AG10803 (cell line): ENCODE results near the gene CAAP1.
"Not testable (repeated sequence)": the region's sequence is repeated elsewhere in the genome, so short reads cannot be mapped to it uniquely, and the experiment has no call there.

Experiments
- DNase-seq: peaks from one replicate; pipeline ENCODE4 v3.0.0; 2010; ENCODE audit warnings: low read depth
- H3K4me3 ChIP-seq: 2 replicates; pipeline ENCODE4 v1.5.1; 2011; ENCODE audit warnings: mild to moderate bottlenecking, low read length, control low read depth
- TF ChIP-seq, protein P1 (sequence below): conservative IDR thresholded peaks from 2 replicates; pipeline ENCODE4 v1.5.1; 2011; ENCODE audit warnings: mild to moderate bottlenecking, low read length, control low read depth, inconsistent platforms

The CAAP1 gene

DNA sequence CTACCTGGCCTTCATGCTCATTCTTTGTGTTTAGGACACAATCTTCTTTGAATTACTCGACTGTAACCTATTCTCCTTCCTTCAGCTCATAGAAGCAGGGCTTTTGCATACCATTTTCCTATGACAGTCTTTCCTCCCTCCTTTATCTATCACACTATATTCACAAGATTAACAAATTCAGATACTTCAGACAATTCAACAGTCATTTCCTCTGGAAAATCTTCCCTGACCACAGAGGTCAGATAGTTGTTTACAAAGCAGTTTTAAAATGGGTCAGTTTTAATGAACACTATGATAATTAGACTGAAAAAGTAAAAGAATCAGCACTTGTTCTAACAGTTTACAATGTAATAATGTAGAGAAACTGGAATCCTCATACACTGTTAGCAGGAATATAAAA is 4.3 kb downstream of the CAAP1 start:
- H3K4me3 ChIP-seq = no peak overlapping the region
- TF ChIP-seq, protein P1, sequence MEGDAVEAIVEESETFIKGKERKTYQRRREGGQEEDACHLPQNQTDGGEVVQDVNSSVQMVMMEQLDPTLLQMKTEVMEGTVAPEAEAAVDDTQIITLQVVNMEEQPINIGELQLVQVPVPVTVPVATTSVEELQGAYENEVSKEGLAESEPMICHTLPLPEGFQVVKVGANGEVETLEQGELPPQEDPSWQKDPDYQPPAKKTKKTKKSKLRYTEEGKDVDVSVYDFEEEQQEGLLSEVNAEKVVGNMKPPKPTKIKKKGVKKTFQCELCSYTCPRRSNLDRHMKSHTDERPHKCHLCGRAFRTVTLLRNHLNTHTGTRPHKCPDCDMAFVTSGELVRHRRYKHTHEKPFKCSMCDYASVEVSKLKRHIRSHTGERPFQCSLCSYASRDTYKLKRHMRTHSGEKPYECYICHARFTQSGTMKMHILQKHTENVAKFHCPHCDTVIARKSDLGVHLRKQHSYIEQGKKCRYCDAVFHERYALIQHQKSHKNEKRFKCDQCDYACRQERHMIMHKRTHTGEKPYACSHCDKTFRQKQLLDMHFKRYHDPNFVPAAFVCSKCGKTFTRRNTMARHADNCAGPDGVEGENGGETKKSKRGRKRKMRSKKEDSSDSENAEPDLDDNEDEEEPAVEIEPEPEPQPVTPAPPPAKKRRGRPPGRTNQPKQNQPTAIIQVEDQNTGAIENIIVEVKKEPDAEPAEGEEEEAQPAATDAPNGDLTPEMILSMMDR = no peak
- no peak for DNase-seq

DNA sequence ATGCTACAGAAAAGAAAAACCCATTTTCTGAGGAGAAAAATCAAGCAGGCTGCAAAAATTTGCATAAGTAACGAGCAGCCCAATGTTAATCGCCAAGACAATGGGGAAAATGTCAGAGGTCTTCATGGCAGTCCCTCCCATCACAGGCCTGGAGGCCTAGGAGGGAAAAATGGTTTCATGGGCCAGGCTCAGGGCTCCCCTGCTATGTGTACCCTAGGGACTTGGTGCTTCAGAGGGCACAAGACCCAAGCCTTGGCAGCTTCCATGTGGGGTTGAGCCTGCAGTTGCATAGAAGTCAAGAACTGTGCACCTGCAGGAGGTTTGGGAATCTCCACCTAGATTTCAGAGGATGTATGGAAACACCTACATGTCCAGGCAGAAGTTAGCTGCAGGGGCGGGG is 10.4 kb downstream of the CAAP1 start:
- no peak for DNase-seq
- H3K4me3 ChIP-seq = no peak overlapping the region
- TF ChIP-seq, protein P1 = no peak

DNA sequence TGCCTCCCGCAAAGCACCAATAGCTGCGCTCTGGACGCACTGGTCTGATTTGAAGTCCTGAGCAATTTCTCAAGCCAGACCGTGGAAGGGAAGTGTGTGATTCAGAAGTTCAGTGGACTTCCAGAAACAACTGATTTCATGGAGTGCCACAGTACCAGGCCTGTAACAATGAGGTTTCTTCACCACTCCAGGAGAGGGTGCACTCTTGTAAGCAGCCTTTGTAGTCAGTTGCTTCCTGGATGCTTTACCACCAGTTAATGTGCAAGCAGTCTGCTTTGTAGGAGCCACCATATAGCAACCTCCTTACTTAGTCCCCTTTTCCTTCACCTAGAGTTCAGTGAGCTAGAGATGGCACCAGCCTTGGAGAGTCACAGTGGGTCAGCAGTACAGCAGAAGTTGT is 12.3 kb downstream of the CAAP1 start:
- DNase-seq = no peak
- TF ChIP-seq, protein P1 = no peak
- H3K4me3 ChIP-seq = no peak overlapping the region

DNA sequence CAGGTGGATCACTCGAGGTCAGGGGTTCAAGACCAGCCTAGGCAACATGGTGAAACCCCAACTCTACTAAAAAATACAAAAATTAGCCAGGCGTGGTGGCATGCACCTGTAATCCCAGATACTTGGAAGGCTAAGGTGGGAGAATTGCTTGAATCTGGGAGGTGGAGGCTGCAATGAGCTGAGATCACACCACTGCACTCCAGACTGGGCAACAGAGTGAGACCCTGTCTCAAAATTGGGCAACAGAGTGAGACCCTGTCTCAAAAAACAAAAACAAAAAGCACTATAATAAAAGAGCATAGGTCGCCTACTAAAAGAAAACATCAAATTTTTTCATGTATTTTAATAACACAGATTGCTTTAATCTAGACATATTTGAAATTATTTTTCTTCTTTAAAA is 17.4 kb downstream of the CAAP1 start:
- DNase-seq, H3K4me3 ChIP-seq: not testable (repeated sequence)

DNA sequence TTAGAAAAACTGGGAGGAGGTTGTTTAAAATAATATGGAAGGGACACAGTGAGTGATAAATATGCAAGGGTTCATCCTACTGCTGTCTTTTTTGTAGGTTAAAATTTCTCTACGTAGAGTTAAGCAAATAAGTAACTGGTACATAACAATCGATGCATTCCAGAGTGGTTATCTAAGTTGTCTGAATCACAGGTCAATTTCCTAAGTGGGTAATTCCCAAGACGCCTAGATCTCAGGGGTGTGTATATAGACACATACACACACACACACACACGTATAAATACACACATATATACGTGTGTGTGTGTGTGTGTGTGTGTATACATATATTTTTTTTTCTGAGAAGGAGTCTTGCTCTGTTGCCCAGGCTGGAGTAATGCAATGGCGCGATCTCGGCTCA is 22.3 kb downstream of the CAAP1 start:
- DNase-seq = no peak

DNA sequence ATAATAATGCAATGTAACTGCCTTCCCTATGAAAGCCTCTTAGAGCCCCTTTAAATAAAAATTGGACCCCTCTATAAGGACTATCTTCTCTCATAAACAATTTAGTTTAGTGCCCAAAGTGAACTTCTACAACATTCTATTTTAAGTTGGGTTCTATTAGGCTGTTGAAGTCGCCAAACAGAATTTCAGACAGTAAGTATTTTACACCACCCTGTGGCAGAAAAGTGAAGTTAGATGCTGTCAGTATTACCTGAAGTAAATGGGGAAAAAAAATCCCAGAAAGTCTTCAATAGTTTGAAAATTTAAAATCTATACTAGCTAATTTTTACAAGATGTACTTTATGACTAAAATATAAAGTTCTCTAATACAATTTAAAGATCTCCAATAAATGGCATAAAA is 29.5 kb downstream of the CAAP1 start:
- TF ChIP-seq, protein P1 = peak; percentile 45
- peak; percentile 6 for DNase-seq
- no peak overlapping the region for H3K4me3 ChIP-seq

More for the DNA sequence above, 22.3 kb downstream of the CAAP1 start:
- H3K4me3 ChIP-seq = no peak overlapping the region
- TF ChIP-seq, protein P1 = no peak

DNA sequence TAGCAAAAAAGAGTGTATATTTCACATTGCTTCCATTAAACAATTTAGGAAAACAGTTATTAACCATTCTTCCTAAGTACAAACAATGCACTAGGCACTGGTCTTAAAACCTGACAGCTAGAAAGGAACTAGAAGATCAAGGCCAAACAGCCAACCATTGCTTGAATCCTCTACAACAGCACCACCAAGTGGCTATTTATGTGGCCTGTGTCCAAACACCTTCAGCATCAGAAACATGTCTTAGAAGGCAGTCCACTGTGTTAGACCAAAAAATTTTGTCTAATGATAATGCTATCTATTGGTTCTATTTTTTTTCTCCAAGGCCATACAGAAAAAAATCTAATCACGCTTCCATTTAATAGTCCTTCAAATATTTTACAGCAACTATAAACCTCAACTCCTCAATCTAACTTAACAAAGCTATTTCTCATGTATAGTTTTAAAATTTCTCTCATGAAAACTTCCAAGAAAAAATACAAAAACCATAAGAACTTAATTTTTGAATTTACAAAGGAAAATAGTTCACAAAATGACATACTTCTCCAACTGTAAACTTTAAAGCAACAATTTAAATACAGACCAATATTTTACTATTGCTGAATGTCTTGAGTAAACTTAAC is 36.1 kb downstream of the CAAP1 start:
- TF ChIP-seq, protein P1 = peak; percentile 49
- no peak overlapping the region for H3K4me3 ChIP-seq
- DNase-seq = peak; percentile 42

DNA sequence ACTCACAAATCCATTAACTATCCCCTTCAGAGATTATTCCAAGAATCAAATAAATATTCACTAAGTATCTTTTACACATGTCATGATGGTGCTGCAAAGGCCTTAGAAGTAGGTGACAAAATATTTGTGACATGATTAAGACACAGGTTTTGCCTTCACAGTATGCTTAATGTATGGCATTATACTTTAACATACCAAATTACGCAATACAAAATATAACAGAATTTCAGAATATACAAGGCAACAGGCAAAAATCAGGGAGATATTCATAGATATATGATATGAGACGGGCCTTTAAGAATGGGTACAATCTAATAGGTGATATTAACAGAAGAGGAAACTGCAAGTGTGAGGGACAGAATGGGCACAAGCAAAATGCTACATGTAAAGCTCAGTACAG is 41.6 kb downstream of the CAAP1 start:
- no peak overlapping the region for H3K4me3 ChIP-seq
- no peak for DNase-seq
- TF ChIP-seq, protein P1 = no peak
